IPS-11a (cell line): ENCODE results near the gene GPR50.

Experiments used
- H3K4me3 ChIP-seq: one replicate; pipeline ENCODE4 v1.5.1; 2013; ENCODE audit warnings: low read depth, low read length, control low read depth

Gene GPR50

DNA sequence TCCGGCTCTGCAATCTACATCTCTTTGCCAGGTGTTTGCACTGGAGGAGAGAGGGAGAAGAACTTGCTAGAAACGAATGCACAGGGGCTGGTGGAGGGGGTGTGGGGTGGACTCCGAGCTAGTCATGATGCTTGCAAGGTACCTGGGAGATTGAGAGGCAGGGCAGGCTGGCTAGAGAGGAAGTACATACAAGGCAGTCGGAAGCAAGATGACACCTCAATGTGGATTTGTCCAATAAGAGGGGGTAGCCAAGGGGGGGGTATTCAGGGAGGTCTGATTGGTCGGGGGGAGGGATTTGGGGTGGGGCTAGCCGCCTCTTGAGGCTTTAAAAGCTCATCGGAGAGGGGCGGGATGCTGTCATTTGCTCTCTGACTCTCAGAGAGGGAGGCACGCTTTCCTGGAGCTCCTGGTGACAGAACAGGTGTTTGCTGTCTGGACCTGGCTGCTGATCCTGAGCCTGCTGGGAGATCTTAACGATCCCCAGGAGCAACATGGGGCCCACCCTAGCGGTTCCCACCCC lies at the start of gene GPR50:
TSS of gene GPR50 (plus strand) at position 354 of the 520 bp plus-strand sequence. CDS start at position 492, 138 bp downstream.
- H3K4me3 ChIP-seq: peak within 1 kb of the TSS; percentile 20

DNA sequence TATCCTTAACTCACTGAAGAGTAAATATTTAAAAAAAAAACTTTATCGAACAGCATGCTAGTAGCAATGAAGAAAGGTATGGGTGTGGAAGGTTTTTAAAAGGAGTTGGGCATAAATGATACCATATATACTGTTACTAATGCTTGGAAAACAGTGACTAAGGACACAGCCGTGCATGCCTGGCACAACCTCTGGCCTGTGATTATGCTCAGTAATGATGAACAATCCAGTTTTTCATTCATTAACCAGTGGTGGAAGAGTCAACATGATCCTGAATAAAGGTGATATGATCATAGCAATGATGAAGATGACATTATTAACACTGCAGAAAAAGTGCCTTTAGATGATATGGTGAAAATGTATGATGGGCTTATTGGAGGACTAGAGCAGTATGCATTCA lies 43.9 kb upstream of the GPR50 start:
- no peak overlapping the region for H3K4me3 ChIP-seq

DNA sequence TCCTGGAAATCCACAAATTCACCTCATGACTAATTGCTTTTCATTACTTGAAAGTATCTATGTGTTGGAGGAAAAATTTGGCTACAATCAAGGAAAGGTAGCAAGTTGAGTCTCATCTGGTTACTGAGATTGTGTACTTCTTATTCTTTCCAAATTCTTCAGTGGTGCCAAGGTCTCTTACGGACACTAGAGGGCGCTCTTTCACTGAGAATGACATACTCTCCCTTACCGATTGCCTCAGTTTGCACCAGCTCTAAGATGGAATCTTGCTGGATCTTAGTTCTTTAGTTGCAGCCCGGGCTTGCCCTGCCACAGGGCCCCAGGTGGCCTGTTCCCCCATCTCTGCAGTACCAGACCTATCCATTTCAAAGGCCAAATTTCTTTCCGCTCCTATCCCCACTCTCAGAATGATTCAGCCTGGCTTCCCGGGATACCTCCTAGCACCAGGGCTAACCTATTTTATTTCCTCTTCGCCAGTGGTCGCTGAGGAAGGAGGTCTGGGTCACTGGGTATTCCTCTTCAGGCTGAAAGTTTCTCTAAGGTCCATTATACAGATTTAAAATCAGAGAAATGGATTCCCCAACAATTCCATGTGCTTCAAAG lies 24.6 kb upstream of the GPR50 start:
- H3K4me3 ChIP-seq: no peak overlapping the region

DNA sequence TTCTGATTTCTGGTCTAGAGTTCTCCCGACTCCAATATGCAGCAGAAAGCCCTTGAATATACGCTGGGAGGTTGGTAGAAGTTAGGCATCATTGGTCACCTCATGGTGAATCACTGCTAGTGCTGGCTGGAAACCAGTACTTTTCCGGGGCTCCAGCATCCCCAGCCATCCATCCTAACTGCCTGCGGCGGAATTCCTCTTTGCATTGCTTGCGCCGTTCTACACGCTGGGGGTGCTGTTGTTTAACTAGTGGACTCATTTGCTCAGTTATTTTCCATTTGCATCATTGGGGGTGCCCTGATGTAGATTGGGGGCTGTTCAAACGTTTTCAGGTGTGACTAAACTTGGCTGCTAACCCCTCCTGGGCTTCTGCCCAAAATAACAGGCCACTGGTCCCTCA lies 23.3 kb upstream of the GPR50 start:
- no peak overlapping the region for H3K4me3 ChIP-seq

DNA sequence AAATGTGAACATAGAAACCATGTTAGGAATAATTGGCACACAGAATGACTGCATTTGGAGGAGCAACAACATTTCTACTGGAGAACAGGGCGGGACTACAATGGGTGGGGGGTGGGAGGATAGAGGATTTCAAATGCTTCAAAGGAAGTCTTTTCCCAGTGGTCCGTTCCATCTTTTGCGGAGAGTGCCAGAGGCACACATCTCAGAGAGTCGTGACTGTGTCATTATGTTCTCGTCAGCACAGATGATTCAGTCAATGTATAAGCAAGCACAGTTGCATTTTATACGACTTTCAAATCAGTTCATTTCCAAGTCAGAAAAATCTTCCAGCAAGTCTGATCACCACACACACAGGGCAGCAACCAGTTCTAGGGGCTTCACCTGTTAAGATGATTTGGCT lies 22.7 kb upstream of the GPR50 start:
- H3K4me3 ChIP-seq: no peak overlapping the region

DNA sequence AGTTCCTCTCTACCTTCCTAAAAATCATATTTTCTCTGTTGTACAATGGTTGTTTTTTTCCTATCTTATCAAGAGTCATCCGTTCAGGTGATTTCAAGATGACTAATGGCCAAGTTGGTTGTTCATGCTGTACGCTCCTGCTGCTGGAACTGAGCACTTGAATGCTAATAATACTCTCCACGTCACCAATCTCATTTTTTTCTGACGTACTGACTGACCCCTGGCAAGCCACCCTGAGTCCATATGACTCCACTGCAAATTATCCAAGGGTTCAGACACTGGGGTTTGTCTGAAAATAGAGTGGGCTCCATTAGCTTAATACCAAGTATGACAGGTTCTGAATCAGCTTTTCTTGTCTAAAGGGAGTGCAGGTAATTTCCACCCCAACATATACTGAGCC lies 21.1 kb upstream of the GPR50 start:
- H3K4me3 ChIP-seq: no peak overlapping the region

DNA sequence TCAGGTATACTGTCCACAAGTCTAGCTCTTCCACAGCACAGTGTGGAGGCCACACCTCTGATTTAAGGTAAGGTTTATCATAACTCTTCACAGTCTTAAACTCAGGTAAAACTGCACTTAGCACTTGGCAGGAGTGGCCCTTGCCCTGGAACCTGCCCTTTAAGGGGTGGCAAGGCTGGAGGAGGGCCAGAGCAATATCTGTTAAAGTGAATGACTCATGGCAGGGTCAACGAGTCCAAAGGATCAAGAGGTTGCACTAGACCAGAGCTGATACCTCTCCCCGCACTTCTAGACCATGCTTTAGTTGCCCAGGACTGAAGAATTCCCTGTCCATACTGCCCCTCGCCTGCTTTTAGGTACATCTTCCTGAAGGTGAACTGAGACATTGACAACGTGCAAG lies 14.7 kb upstream of the GPR50 start:
- H3K4me3 ChIP-seq: no peak overlapping the region

DNA sequence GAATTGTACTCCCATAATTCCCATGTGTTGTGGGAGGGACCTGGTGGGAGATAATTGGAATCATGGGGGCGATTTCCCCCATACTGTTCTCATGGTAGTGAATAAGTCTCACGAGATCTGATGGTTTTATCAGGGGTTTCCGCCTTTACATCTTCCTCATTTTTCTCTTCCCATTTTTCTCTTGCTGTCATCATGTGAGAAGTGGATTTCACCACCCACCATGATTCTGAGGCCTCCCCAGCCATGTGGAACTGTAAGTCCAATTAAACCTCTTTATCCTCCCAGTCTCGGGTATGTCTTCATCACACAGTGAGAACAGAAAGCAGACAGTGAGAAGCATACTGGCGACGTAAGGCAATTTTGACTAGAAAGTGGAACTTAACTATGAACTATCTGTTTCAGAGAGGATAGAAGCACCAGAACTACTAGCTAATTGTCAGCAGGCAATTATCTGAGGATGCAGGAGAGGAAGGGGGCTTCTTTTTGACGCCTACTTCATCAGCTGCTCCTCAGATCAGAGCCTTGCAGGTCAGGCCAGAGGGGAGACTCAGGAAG lies 8.5 kb upstream of the GPR50 start:
- H3K4me3 ChIP-seq: no peak overlapping the region

DNA sequence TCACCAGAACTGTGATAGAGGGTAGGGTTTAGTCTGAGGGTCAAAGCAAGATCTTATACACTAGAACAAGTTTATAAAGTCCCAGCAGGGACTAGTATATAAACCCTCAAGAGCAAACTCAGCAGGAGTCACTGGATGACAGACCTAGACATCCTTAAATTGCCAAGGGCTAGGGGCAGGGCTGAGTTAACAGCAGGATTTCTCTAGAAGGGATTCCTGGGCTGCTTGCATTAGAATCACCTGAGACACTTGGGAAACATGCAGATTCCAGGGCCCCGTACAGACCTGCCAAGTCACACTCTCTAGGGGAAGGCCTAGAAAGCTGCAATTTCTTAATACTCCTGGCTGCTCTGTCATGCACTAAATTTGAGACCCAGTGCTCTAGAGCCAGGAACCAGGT lies 6.6 kb upstream of the GPR50 start:
- H3K4me3 ChIP-seq: no peak overlapping the region

DNA sequence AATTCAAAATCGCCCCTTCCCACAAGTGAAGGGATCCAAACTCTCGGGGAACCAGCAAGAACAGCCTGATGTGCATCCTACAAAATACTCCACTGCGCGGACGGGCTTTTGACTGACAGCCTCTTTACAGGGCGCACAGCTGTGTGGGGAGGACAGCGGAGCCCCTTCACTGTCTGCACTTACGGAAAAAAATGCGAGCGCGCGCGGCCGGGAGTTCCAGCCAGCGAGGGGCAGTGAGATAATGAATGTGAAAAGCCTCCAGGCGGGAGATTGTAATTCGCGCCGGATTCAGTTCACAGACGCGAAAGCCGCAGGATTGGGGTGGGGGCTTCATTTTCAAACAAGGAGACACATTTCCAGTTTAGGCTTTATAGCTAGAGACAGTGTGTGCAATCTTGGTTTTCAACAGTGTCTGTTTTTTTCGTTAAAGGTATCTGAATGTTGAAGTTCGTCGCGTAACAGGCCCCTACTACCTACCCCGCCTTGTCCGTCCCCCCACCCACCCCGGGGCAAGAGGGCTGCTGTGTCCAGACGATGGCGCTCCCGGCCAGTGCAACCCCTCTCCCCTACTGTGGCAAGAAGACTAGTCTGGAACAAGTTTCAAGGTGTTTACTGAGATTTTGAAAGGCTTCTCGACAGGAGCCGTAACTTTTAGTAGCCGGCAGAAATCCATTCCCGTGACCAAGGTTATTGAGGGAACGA lies 1.7 kb upstream of the GPR50 start:
- peak overlapping the region; percentile 8 for H3K4me3 ChIP-seq

DNA sequence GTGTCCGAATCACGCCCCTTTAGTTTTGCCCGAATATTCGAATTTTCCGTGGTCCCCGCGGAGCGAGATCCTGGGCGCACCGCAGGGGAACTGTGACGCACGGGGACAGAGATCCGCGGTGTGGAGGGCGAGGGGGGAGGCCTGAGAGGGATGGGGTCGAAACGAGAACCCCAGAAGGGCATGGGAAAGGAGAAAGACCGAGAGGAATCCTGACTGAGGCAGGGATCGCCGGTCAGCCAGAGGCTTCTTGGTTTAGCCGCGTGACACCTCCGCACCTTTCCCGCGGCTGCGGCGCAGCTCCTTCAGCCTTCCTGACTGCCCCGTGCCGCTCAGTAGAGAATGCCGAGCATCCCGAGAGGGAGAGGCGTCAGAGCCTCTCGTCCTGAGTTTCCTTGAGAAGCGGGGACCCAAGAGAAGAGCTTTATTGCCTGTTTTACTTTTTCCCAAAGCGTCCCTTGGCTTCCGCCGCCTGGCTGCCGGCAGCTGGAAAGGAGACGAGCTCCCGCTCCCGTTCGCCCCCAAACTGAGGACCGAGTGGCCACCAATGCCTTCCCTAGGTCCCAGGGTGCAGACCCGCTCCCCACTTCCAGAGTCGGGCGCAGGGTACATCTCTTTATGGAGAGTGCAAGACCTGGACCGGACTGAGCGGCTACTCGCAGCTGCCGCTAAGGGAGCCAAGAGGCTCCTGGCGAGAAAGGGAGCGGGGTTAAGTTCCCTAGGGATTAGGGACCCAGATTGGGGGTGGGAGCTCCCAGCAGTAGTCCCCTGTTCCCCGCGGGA lies 911 bp upstream of the GPR50 start:
- no peak overlapping the region for H3K4me3 ChIP-seq

DNA sequence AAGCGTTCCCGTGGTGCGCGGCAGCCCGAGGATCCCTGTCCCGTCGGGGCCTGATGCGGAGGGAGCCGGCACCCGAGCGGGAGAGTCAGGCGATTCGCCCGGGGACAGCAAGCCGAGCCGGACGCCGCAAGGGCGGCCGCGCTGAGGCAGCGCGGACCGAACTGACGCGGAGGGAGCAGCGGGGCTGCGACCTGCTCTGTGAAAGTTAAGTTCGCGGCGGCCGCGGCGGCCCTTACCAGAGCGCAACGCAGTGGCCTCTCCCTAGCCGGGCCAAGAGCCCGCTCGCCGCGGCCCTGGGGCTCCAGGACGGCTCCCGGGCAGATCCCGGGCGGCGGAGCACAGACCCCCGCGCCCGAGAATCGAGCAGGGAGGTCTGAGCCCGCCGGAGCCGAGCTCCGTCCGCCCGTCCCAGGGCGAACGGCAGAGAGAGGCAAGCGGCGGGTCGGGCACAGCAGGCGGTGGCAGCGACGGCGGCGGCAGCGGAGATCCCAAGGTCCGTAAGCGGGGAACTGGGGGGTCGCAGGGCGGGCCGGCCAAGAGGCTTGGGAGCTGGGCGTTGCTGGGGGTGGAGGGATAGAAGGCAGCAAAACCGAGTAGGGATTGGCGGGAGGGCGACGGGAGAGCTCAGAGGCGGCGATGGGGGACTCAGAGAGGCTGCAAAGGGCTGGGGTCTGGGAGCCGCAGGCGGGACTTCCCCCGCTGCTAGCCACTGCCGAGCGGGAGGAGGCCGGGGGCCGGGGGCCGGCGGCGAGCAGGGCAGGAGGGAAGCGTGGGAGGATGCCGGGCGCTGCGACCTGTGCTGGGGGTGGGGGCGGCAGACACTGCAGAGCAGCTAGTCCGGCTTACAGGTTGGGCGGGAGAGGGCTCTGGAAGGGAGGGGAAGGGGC lies 1.0 kb downstream of the GPR50 start:
- peak overlapping the region; percentile 20 for H3K4me3 ChIP-seq

DNA sequence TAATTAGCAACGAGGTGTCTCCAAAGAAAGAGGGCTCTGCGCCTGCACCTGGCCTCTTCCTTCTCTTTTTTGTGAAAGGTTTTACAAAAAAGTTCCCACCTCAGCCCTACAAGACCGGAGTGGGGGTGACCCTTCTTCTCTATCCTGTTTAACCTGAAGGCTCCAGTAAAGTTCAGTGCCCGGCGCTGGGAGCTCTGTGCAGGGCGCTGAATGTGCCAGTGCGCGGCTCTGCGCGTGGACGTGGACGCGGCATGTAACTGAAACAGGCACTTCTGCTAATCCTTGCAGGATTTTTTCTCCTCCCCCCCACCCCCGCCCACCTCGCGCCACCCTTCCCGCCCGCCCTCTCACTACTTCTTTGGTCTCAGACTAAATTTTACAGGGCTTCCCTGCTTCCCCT lies 2.4 kb downstream of the GPR50 start:
- H3K4me3 ChIP-seq: peak overlapping the region; percentile 29

DNA sequence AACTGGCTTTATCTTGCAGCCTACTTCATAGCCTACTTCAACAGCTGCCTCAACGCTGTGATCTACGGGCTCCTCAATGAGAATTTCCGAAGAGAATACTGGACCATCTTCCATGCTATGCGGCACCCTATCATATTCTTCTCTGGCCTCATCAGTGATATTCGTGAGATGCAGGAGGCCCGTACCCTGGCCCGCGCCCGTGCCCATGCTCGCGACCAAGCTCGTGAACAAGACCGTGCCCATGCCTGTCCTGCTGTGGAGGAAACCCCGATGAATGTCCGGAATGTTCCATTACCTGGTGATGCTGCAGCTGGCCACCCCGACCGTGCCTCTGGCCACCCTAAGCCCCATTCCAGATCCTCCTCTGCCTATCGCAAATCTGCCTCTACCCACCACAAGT lies 4.0 kb downstream of the GPR50 start:
- H3K4me3 ChIP-seq: no peak overlapping the region

DNA sequence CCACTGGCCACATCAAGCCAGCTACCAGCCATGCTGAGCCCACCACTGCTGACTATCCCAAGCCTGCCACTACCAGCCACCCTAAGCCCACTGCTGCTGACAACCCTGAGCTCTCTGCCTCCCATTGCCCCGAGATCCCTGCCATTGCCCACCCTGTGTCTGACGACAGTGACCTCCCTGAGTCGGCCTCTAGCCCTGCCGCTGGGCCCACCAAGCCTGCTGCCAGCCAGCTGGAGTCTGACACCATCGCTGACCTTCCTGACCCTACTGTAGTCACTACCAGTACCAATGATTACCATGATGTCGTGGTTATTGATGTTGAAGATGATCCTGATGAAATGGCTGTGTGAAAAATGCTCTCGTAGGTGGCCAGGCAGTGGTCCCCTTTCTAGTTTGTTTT lies 4.7 kb downstream of the GPR50 start:
- H3K4me3 ChIP-seq: no peak overlapping the region

DNA sequence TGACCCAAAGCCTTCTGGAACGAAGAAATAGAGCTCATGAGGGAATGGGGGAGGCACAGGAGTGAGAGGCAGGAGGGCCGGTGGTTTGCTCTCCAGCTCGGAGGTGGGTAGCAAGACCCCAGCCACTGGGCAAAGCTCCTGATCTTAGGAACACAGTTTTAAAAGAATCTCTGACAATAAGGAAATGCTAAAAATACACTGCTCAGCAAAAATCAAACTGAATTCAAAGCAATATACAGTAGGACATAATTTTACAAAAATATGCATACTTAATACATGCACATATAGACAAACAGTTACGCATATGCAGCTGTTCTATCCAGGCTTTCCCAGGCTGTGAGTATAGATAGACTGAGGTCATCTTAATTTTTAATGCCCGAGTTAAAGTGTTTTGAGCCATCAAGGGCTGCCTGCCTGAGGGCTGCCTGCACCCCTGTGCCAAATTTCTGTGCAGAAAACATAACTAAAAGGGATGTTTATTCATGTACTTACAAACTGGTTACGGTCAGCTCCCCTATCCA lies 6.9 kb downstream of the GPR50 start:
- no peak overlapping the region for H3K4me3 ChIP-seq

DNA sequence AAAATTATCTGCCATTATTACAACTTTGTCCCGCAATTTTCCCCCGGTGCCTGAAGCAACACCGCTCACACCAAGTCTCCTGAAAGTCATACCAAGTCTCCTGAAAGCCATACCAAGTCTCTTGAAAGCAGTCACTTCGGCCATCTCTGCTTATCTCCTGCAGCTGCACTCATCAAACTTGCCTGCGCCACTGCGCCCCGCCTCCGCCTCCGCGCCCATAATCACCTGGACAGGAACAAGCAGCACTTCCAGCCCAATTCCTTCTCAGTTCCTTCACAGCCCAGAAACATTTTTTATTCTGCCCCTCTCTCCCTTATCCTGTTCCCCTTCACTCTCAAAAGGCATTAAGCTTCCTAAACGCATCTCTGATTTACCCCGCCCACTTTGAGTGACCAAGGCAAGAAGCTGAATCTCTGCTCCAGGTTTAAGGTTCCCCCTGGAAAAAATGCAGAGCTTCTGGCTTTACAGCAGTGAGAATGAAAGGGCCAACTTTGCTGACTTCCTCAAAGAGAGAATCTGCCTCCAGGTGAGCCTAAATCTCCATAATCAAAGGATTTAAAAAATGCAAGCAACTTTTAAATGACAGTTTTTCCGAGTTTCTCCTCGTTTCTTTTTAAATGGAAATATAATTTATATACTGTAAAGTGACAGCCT lies 7.7 kb downstream of the GPR50 start:
- H3K4me3 ChIP-seq: no peak overlapping the region

DNA sequence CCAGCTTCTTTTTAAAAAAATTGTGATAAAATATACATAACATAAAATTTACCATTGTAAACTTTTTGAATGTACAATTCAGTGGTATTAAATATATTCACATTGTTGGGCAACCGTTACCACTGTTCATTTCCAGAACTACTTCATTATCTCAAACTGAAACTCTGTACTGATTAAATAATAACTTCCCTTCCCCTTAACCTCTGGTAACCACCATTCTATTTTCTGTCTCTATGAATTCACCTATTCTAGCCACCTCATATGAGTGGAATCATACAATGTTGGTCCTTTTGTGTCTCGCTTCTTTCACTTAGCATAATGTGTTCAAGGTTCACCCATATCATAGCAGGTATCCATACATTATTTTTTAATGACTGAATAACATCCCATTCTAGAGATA lies 8.3 kb downstream of the GPR50 start:
- H3K4me3 ChIP-seq: no peak overlapping the region

DNA sequence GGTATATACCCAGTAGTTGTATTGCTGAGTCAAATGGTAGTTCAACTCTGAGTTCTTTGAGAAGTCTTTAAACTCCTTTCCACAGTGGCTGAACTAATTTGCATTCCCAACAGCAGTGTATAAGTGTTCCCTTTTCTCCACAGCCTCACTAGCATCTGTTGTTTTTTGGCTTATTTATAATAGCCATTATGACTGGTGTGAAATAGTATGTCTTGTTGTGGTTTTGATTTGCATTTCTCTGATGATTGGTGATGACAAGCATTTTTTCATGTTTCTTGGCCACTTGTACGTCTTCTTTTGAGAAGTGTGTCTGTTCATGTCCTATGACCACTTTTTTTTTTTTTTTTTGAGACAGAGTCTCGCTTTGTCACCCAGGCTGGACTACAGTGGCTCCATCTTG lies 30.5 kb downstream of the GPR50 start:
- no peak overlapping the region for H3K4me3 ChIP-seq

DNA sequence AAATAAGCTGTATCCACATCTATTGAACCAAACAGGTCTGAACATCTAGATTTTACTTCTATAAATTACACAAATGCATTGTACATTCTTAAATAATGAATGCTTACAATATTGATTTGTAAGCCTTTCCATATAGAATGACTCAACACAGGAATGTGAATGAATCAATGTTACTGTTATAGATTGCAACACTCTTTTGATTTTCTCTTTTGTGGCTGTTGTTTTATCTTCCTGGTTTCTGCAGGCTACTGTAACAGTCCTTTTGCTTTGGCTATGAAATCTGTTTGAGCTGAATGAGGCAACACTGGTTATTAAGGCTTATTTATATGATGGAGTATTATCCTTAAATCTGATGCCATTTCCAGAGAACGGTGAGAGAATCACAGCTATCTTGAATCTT lies 49.5 kb downstream of the GPR50 start:
- no peak overlapping the region for H3K4me3 ChIP-seq
